Ishikawa (cell line): ENCODE results near the gene MPZL2.

Source experiments
- CEBPB ChIP-seq: IDR thresholded peaks from 2 replicates; pipeline ENCODE4 v1.6.1; 2012
- CREB1 ChIP-seq: IDR thresholded peaks from 2 replicates; pipeline ENCODE4 v1.6.1; 2012; ENCODE audit warnings: low read depth
- EP300 ChIP-seq: IDR thresholded peaks from 2 replicates; pipeline ENCODE4 v1.6.1; 2012; ENCODE audit warnings: borderline replicate concordance
- FOXM1 ChIP-seq: IDR thresholded peaks from 2 replicates; pipeline ENCODE4 v1.6.1; 2012; ENCODE audit warnings: low read depth, borderline replicate concordance
- MAX ChIP-seq: IDR thresholded peaks from 2 replicates; pipeline ENCODE4 v1.6.1; 2012
- NFIC ChIP-seq: IDR thresholded peaks from 2 replicates; pipeline ENCODE4 v1.6.1; 2012
- RAD21 ChIP-seq: IDR thresholded peaks from 2 replicates; pipeline ENCODE4 v1.6.1; 2012; ENCODE audit warnings: low read depth
- REST ChIP-seq: IDR thresholded peaks from 2 replicates; pipeline ENCODE4 v1.6.1; 2012; ENCODE audit warnings: low read depth, mild to moderate bottlenecking
- TAF1 ChIP-seq: IDR thresholded peaks from 2 replicates; pipeline ENCODE4 v1.6.1; 2012; ENCODE audit warnings: low read depth, mild to moderate bottlenecking
- TCF12 ChIP-seq: IDR thresholded peaks from 2 replicates; pipeline ENCODE4 v1.6.1; 2012; ENCODE audit warnings: low read depth
- TEAD4 ChIP-seq: IDR thresholded peaks from 2 replicates; pipeline ENCODE4 v1.6.1; 2012
- YY1 ChIP-seq: IDR thresholded peaks from 2 replicates; pipeline ENCODE4 v1.6.1; 2012; ENCODE audit warnings: low read depth
- ZBTB7A ChIP-seq: IDR thresholded peaks from 2 replicates; pipeline ENCODE4 v1.6.1; 2012; ENCODE audit warnings: low read depth

GRCh38 chr11:118281284-118281683 is 17.2 kb upstream of the MPZL2 start:
- TF ChIP-seq EP300: no peak
- TF ChIP-seq REST: no peak
- no peak for TF ChIP-seq TAF1
- TF ChIP-seq RAD21: no peak
- TF ChIP-seq YY1: no peak
- TF ChIP-seq MAX: no peak
- no peak for TF ChIP-seq TEAD4
- no peak for TF ChIP-seq ZBTB7A
- TF ChIP-seq FOXM1: no peak
- TF ChIP-seq TCF12: no peak
- TF ChIP-seq NFIC: no peak
- TF ChIP-seq CEBPB: no peak
- no peak for TF ChIP-seq CREB1
